HG03139 (cell line): ENCODE data around the gene TAL2.

ENCODE experiments used
- ATAC-seq: cut with Tn5 transposase; IDR thresholded peaks from one replicate; pipeline ENCODE4 v1.9.1; 2021; ENCODE audit not compliant: unreplicated experiment

Gene TAL2

DNA sequence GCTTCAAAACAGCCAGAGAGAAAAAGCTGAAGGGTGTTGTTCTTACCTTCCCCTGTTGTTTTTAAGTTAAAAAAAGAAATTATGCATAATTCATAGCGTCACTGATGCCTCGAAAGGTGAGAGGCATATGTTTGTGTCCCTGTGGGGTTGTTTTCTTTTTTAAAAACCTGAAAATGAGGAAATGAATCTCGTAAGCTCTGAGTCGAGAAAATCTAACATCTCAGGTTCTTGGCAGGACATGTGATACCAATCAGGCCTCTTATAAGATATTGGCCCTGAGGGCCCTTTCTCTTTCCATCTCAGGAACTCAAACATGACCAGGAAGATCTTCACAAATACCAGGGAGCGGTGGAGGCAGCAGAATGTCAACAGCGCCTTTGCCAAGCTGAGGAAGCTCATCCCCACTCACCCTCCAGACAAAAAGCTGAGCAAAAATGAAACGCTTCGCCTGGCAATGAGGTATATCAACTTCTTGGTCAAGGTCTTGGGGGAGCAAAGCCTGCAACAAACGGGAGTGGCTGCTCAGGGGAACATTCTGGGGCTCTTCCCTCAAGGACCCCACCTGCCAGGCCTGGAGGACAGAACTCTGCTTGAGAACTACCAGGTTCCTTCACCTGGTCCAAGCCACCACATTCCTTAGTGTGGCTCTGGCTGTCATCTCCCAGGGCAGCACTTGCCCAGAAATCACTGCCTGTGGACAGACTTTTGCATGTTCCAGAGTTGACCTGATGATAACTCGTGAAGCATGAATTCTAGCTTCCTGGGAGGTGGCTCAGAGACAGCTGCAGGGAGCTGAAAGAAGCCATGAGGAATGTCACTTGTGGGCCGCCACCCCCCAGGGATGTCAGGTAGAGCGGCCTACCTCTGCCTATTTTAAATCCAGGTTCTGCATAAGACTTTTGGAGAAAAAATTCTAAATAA lies at the start of gene TAL2:
TAL2 (plus strand) TSS at position 274 of the 921 bp plus-strand sequence; CDS start at position 314, 40 bp downstream.
- ATAC-seq = peak; percentile 69

GRCh38 chr9:105621001-105621400 lies 41.3 kb upstream of the TAL2 start:
- ATAC-seq = no peak

DNA sequence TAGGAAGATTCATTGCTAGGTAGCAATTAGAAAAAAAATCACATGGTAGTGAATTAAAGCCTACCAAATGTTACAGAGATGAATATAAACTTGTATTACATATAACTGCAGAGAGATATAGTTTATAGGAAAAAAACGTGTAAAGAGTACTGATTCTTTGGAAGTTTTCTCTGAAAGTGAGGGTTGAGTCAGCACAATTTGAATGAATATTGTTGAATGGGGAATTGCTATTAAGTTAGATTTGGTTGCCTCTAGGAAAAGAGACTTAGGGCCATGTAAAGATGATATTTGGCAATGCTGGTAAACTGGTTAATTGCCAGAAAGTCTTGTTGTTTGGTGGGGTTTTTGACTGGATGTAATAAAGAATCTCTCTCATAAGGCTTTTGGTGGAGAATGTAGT lies 37.2 kb upstream of the TAL2 start:
- no peak for ATAC-seq

GRCh38 chr9:105632807-105633206 lies 29.4 kb upstream of the TAL2 start:
- ATAC-seq = no peak

- ATAC-seq = no peak
Measured at GRCh38 chr9:105633411-105633810, 28.8 kb upstream of the TAL2 start.

DNA sequence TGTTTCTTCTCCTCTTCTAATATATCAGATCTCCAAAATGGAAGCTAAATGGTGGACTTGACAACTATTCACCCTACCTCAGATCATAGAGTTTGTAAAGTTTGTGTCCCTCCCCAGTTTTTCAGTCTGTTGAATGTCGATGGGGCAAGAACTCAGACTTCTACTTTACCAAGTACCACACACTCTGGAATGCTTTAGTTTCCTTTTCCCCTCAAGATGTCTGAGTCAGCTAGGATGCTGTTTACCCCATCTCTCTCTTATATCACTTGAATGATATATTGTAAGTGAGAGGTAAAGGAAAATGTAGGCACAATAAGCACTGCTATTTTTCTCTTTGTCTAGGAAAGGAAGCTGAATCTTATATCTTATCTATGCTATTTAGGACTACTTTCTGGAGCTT lies 25.9 kb upstream of the TAL2 start:
- no peak for ATAC-seq

- no peak for ATAC-seq
Measured at GRCh38 chr9:105637787-105638395, 24.4 kb upstream of the TAL2 start.

GRCh38 chr9:105639936-105640335 lies 22.3 kb upstream of the TAL2 start:
- no peak for ATAC-seq

- ATAC-seq = no peak
Measured at GRCh38 chr9:105643795-105644194, 18.5 kb upstream of the TAL2 start.

- no peak for ATAC-seq
Measured at GRCh38 chr9:105646879-105647594, 15.2 kb upstream of the TAL2 start.

DNA sequence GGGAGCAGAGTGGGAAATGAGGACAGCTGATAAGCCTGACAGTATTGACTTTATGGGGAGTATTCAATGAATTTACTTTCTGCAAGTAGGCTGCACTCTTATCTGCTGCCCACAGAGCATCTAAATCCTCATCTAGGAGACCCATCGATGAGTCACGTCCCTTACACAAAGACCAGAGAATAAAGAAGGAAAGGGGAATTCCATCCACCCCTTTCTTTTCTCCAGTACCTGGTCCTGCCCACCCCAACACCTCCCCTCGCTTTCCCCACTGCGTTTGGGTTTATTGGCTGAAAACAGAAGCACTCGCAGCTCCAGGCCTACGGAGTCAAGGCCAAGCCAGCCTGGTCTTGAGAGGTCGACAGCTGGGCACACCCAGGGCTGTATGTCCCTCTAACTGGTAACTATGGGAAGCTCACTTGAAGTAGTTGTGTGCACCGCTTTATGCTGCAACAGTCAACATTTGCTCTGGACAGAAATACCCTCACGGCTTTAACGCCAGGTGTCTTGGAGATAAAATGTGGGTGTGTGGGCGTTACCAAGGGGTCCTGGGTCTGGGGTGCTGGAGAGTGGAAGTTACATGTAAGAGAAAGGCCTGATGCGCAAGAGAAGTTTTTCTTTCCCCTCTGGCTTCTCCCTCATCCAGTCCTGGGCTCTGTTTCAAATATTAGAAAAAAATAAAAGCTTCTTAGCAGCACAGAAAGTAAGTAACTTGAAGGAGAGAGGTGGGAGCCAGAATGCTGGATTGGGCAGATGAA lies 14.5 kb upstream of the TAL2 start:
- no peak for ATAC-seq

DNA sequence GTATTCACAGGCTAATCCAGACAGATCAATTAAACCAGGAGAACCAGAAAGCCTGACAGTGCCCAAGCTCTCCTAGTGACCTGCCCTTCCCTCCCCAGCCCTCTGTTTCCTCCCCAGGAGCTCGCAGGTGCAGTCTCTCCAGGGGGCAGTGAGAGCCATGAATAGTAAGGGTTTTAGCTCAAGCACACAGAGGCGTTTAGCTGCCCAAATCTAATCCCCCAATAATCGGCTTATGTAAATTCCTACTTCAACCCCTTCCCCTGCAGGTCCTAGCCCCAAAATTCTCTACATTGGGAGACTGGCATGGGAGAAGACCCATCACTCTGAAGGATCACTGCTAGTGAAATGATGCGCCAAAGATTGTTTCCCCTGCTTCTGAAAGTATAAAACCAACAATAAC lies 10.5 kb upstream of the TAL2 start:
- no peak for ATAC-seq

DNA sequence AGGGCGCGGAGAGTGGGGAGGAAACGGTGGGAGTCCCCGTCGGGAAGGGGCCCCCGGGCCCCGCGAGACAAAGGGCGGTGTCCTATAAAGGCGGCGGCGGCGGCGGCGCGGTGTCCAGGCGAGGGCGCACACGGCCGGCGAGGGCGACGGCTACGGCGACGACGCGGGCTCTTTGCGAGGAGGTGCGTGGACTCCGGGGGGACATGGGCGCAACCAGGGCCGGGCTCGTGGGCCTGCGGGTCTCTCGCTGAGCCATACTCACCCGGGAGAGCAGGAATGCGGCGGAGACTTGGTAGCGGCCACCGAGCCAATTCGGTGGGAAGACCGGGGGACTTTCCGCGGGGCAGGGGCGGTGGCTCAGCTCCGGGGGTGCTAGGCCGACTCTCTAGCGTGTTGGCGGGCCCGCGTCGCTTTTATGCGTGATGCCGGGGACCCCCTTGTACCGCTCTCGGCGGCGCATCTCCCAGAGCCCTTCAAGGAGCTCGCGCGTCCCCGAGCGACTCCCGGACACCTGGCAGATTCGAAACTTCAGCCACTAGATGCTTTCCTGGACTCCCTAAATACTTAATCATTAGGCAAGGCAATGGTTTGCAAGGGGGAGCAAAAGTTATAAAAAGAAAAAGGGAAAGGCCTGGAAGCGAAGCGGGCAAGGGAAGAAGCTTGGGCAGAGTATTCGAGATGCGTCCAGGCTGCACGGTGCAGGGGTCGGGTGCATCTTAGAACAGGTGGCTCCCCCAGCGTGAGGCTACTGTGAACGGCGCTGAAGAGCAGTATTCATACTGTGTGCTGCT lies 5.9 kb upstream of the TAL2 start:
- no peak for ATAC-seq

- no peak for ATAC-seq
Measured at GRCh38 chr9:105658351-105658750, 3.9 kb upstream of the TAL2 start.

DNA sequence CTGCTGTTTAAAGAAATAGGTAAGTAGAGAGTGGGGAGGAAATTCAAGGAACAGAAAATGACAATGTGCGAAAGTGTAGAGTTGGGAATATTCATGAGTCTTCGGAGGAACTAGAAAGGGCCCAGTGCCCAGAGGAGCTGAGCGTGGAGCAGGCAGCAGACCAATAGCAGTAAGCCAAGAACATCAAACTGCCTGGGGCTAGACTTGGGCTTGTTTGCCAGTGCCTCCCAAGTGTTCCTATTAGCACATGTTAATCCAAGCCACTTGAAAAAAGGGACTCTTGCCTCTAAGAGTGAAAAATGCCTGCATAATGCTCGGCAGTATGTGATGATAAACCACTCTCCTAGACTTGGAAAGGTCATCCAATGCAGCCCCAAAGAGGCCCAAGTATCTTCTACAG lies 1.2 kb upstream of the TAL2 start:
- ATAC-seq = no peak

DNA sequence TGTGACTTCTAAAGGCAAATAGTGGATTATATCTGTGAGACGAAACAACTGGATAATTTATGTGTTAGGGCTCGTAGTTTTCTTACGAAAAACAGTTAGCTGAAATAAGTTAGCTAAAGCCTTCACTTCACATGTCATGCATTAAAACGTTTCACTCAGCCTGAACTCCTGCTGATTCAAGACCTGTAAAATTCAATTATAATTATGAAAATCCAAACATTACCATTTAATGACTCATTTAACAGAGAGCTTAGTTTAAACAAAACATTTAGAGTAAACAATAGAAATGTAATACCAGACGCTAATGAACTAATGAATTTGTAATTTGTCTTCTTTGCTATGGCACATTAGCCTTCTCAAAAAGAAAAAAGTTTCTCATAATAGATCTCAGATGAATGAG lies 1.7 kb downstream of the TAL2 start:
- ATAC-seq = no peak

DNA sequence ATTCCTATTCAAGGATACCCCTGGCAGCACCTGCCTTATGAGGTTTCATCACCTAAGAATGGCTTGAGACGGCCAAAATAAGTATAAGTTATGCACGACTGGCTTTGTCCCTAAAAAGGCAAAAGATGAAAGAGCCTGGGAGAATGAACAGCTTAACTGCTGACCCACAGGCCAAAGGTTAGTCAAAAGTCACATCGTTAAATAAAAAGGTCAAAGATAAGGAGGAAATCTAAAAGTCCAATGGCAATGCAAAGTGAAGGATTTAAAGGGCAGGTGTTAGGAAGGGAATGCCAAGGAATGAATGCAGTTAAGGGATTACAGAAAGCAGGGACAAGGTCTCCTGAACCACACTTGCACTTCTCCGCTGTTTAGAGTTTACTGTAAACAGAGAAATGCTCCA lies 5.6 kb downstream of the TAL2 start:
- ATAC-seq = no peak

DNA sequence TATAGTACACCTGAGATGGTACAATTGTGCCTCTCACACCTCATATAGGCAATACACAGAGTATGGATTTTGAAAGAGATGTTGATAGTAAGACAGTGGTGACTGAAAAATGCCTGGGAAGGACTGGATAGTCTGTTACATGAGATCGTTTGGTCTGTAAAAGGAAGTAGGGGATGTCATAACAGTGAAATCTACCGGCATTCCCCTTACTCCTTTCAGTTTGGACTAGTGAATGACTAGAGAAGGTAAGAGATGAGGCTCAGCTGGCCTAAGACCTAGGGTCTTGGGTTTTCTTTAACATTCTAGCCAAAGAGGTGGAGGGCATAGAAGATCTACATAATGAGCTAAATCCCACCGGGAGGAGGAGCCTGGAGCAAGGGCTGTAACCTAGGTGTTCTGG lies 8.1 kb downstream of the TAL2 start:
- ATAC-seq = no peak

- no peak for ATAC-seq
Measured at GRCh38 chr9:105670775-105671174, 8.5 kb downstream of the TAL2 start.

GRCh38 chr9:105672711-105673234 lies 10.5 kb downstream of the TAL2 start:
- no peak for ATAC-seq
